Activated T-helper 17 cell treated with anti-CD3 and anti-CD28 coated beads, Interleukin-2, amount 50 U/mL, for 72 hours (primary cell): Measurements from ENCODE around the gene DAPK2. TPM values are rescaled to one million over a fixed set of nuclear protein-coding genes. Genes with fewer than 3 reads are reported as not detected.
A peak's percentile ranks its signal among the peaks of the same experiment; 100 is the strongest.

Experiments used
- ATAC-seq: fragments of 150-1000 bp; cut with Tn5 transposase; replicated peaks from 2 replicates; pipeline ENCODE4 v1.10.0; 2021; ENCODE audit warnings: mild to moderate bottlenecking, moderate library complexity
- H3K27ac Mint-ChIP-seq: one replicate; pipeline ENCODE4 v1.8.0; 2022; ENCODE audit warnings: mixed read lengths
- H3K27me3 Mint-ChIP-seq: one replicate; pipeline ENCODE4 v1.8.0; 2022; ENCODE audit warnings: mixed read lengths
- H3K36me3 Mint-ChIP-seq: one replicate; pipeline ENCODE4 v1.8.0; 2022; ENCODE audit warnings: low read depth, mild to moderate bottlenecking, mixed read lengths
- H3K4me1 Mint-ChIP-seq: one replicate; pipeline ENCODE4 v1.8.0; 2022; ENCODE audit warnings: mixed read lengths
- H3K4me3 Mint-ChIP-seq: one replicate; pipeline ENCODE4 v1.8.0; 2022; ENCODE audit warnings: mild to moderate bottlenecking, mixed read lengths
- H3K9me3 Mint-ChIP-seq: one replicate; pipeline ENCODE4 v1.8.0; 2022; ENCODE audit warnings: mixed read lengths
- total RNA-seq, 2 donors: library from RNA; stranded (reverse); gene quantifications; one replicate each; pipeline ENCODE4 v1.2.3, GENCODE V29; 2022

The DAPK2 gene
- total RNA-seq, 2 donors from 2014 or later, result 0.82 to 10.6 TPM

GRCh38 chr15:63986185-63986680 is 60.1 kb downstream of the DAPK2 start:
- H3K4me3 Mint-ChIP-seq, result no peak overlapping the region
- H3K36me3 Mint-ChIP-seq, result no peaks in the 10 kb centered on the region
- no peaks in the 10 kb centered on the region for H3K27me3 Mint-ChIP-seq
- ATAC-seq, result no peak
- no peaks in the 10 kb centered on the region for H3K9me3 Mint-ChIP-seq
- peaks cover 9% of the 10 kb centered on the region for H3K4me1 Mint-ChIP-seq
- H3K27ac Mint-ChIP-seq, result peak overlapping the region; percentile 75

GRCh38 chr15:63985221-63986184 is 60.8 kb downstream of the DAPK2 start:
- peaks cover 9% of the 10 kb centered on the region for H3K4me1 Mint-ChIP-seq
- no peaks in the 10 kb centered on the region for H3K36me3 Mint-ChIP-seq
- no peak for ATAC-seq
- H3K4me3 Mint-ChIP-seq, result no peak overlapping the region
- H3K27ac Mint-ChIP-seq, result no peak overlapping the region
- no peaks in the 10 kb centered on the region for H3K9me3 Mint-ChIP-seq
- no peaks in the 10 kb centered on the region for H3K27me3 Mint-ChIP-seq

- Mint-ChIP-seq H3K4me1 (peaks cover 9% of the 10 kb centered on the region), H3K27me3 (no peaks in the 10 kb centered on the region), H3K4me3 (no peak overlapping the region), H3K9me3 (no peaks in the 10 kb centered on the region), H3K27ac (no peak overlapping the region), H3K36me3 (no peaks in the 10 kb centered on the region)
- ATAC-seq, result no peak
Observed at GRCh38 chr15:63984331-63984730, 62.0 kb downstream of the DAPK2 start.

- Mint-ChIP-seq H3K9me3 (no peaks in the 10 kb centered on the region), H3K4me1 (peaks cover 9% of the 10 kb centered on the region), H3K27me3 (no peaks in the 10 kb centered on the region), H3K36me3 (no peaks in the 10 kb centered on the region), H3K4me3 (no peak overlapping the region), H3K27ac (no peak overlapping the region)
- no peak for ATAC-seq
Observed at GRCh38 chr15:63983061-63983711, 63.1 kb downstream of the DAPK2 start.

- Mint-ChIP-seq H3K4me1 (peaks cover 9% of the 10 kb centered on the region), H3K4me3 (no peak overlapping the region), H3K36me3 (no peaks in the 10 kb centered on the region), H3K27ac (no peak overlapping the region), H3K27me3 (no peaks in the 10 kb centered on the region), H3K9me3 (no peaks in the 10 kb centered on the region)
- no peak for ATAC-seq
Observed at GRCh38 chr15:63982381-63982854, 63.9 kb downstream of the DAPK2 start.

- no peak for ATAC-seq
- no peak overlapping the region for H3K27ac Mint-ChIP-seq
- H3K4me3 Mint-ChIP-seq, result no peak overlapping the region
- H3K4me1 Mint-ChIP-seq, result peaks cover 5% of the 10 kb centered on the region
- no peaks in the 10 kb centered on the region for H3K27me3 Mint-ChIP-seq
- H3K36me3 Mint-ChIP-seq, result no peaks in the 10 kb centered on the region
- H3K9me3 Mint-ChIP-seq, result no peaks in the 10 kb centered on the region
Observed at GRCh38 chr15:63981596-63982320, 64.5 kb downstream of the DAPK2 start.

GRCh38 chr15:63979262-63979793 is 67.0 kb downstream of the DAPK2 start:
- H3K36me3 Mint-ChIP-seq, result no peaks in the 10 kb centered on the region
- H3K27me3 Mint-ChIP-seq, result no peaks in the 10 kb centered on the region
- no peaks in the 10 kb centered on the region for H3K4me1 Mint-ChIP-seq
- H3K27ac Mint-ChIP-seq, result peak overlapping the region; percentile 5
- ATAC-seq, result no peak
- no peaks in the 10 kb centered on the region for H3K9me3 Mint-ChIP-seq
- H3K4me3 Mint-ChIP-seq, result no peak overlapping the region

- no peaks in the 10 kb centered on the region for H3K9me3 Mint-ChIP-seq
- no peaks in the 10 kb centered on the region for H3K4me1 Mint-ChIP-seq
- peak overlapping the region; percentile 5 for H3K27ac Mint-ChIP-seq
- H3K36me3 Mint-ChIP-seq, result no peaks in the 10 kb centered on the region
- no peaks in the 10 kb centered on the region for H3K27me3 Mint-ChIP-seq
- no peak for ATAC-seq
- H3K4me3 Mint-ChIP-seq, result no peak overlapping the region
Observed at GRCh38 chr15:63978511-63979261, 67.6 kb downstream of the DAPK2 start.

- no peak for ATAC-seq
- Mint-ChIP-seq H3K4me1 (peaks cover 5% of the 10 kb centered on the region), H3K36me3 (no peaks in the 10 kb centered on the region), H3K9me3 (no peaks in the 10 kb centered on the region), H3K4me3 (no peak overlapping the region), H3K27me3 (no peaks in the 10 kb centered on the region), H3K27ac (no peak overlapping the region)
Observed at GRCh38 chr15:63977119-63977518, 69.2 kb downstream of the DAPK2 start.

GRCh38 chr15:63974021-63974420 is 72.3 kb downstream of the DAPK2 start:
- no peak overlapping the region for H3K4me3 Mint-ChIP-seq
- no peak for ATAC-seq
- H3K27me3 Mint-ChIP-seq, result no peaks in the 10 kb centered on the region
- no peaks in the 10 kb centered on the region for H3K9me3 Mint-ChIP-seq
- peaks cover 29% of the 10 kb centered on the region for H3K4me1 Mint-ChIP-seq
- no peaks in the 10 kb centered on the region for H3K36me3 Mint-ChIP-seq
- no peak overlapping the region for H3K27ac Mint-ChIP-seq

GRCh38 chr15:63973212-63974009 is 72.9 kb downstream of the DAPK2 start:
- Mint-ChIP-seq H3K27me3 (no peaks in the 10 kb centered on the region), H3K27ac (no peak overlapping the region), H3K36me3 (no peaks in the 10 kb centered on the region), H3K4me3 (no peak overlapping the region), H3K9me3 (no peaks in the 10 kb centered on the region), H3K4me1 (peaks cover 34% of the 10 kb centered on the region)
- ATAC-seq, result no peak

- no peak overlapping the region for H3K27ac Mint-ChIP-seq
- H3K4me1 Mint-ChIP-seq, result peaks cover 34% of the 10 kb centered on the region
- H3K4me3 Mint-ChIP-seq, result no peak overlapping the region
Observed at GRCh38 chr15:63972801-63973200, 73.5 kb downstream of the DAPK2 start.

GRCh38 chr15:63971904-63972303 is 74.4 kb downstream of the DAPK2 start:
- no peak for ATAC-seq
- peaks cover 34% of the 10 kb centered on the region for H3K4me1 Mint-ChIP-seq
- no peaks in the 10 kb centered on the region for H3K27me3 Mint-ChIP-seq
- no peaks in the 10 kb centered on the region for H3K36me3 Mint-ChIP-seq
- peak overlapping the region; percentile 93 for H3K27ac Mint-ChIP-seq
- peak overlapping the region; percentile 70 for H3K4me3 Mint-ChIP-seq
- H3K9me3 Mint-ChIP-seq, result no peaks in the 10 kb centered on the region

More at GRCh38 chr15:63972801-63973200, 73.5 kb downstream of the DAPK2 start:
- no peak for ATAC-seq
- Mint-ChIP-seq H3K27me3 (no peaks in the 10 kb centered on the region), H3K9me3 (no peaks in the 10 kb centered on the region), H3K36me3 (no peaks in the 10 kb centered on the region)
